ENCODE measurements around the gene NINL.

Gene NINL

GRCh38 chr20:25461786-25462545 lies 123.4 kb downstream of the NINL start:
- DNase-seq (ENCODE audit: low spot score): no peak

DNA sequence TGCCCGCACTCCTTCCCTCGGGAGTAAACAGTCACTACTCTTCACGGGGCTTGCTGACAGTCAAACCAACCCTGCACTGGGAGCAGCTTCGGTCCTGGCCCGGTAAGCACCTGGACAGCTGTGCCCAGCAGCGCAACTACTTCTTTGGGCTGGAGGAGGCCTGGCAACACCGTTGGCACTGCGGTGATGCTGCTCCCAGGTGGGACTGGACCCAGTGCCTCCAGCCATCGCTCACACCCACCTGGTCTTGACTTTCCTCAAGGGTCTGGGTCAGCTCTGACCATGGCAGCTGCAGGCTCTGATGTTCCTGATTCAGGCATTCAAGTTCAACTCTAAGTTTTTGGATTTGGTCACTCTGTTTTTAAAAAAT lies 124.1 kb downstream of the NINL start:
- DNase-seq (ENCODE audit: low spot score): no peak

DNA sequence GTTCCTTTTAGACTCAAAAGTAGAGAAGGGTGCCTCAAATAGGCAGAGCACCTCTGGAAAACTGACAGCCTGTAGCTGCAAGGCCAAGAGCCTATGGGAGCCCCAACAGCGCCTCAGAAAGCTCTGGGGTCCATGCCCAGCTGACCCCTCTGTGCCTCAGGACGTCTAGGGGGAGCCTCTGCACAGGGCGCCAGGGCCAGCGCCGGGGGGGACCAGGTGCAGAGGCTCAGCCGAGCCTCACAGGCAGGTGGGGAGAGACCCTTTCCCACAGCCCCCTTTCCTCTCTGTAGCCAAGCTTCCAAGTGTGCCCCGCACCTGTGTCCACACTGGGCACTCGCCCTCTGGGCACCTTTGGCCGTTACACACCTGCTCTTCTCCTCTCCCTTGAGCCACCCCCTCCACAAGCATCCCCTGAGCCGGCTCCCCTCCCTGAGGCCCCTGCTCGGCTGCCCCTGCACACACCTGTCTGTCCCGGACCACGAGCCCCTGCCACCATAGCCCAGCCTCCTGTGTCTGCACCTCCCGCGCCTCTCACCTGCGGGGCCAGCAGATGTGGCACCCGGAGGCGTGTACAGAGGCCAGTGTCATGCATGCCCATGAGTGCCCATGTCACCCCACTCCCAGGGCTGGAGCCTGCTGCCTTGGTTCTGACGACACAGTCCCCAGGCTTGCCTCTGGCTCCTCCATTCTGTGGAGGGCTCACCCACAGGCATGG lies 124.6 kb downstream of the NINL start:
- no peak for DNase-seq (ENCODE audit: low spot score)

DNA sequence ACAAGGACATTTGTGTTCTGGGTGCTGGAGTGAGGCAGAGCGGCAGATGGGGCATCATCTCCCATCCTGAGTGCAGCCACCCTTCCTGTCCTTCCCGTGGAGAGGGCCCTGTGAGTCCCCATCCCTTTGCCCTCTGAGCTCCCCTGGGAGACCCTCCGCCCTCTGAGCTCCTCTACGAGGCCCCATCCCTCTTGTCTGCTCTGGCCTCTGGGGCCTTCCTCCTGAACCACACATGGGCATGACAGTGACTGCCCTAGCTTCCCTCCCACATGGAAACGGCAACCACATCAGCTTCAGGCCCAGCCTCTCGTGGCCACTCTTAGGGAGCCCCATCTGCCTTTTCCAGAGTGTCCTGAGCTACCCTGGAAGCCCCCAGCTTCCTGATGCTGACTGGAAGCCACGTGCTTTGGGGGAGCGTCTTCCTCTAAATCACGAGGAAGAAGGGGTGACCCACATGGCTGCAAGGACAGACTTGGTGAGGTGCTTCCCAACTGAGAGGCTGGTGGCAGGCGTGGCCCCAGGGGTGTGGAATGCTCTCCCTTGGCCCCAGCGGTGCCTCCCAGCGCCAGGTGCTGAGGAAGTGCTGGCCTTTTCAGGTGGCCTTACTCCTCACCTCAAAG lies 125.3 kb downstream of the NINL start:
- no peak for DNase-seq (ENCODE audit: low spot score)

DNA sequence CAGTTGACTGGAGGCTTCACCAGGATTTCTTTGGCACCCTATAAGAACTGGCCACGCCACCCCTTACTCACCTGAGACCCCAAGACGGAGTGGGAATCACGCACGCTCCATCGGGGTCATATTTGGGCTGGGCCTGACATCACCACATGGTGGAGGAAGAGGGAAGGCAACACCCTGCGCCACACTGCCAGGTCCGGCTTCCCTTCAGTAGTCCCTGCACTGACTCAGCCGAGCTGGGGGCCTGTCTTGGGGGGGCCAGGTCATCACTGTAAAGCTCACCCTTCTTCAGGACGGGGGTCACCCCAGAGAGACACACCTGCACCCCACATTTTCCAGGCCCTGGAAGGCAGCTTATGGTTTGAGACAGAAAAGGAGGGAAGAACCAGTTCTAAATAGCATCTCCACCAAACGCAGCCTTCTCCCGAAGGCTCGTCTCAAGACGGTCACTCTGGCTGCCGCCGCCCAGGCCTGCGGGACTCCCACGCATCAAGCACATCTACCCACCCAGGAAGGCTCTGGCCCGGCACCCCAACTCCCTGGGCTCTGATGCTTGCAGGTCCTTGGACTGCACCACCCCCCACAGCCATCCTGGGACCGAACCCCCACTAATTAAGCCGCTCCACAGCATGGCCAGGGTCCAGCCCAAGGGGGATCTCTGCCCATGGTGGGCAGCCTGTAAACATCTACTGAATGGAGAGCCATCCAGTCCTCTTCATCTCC lies 126.1 kb downstream of the NINL start:
- no peak for DNase-seq (ENCODE audit: low spot score)

DNA sequence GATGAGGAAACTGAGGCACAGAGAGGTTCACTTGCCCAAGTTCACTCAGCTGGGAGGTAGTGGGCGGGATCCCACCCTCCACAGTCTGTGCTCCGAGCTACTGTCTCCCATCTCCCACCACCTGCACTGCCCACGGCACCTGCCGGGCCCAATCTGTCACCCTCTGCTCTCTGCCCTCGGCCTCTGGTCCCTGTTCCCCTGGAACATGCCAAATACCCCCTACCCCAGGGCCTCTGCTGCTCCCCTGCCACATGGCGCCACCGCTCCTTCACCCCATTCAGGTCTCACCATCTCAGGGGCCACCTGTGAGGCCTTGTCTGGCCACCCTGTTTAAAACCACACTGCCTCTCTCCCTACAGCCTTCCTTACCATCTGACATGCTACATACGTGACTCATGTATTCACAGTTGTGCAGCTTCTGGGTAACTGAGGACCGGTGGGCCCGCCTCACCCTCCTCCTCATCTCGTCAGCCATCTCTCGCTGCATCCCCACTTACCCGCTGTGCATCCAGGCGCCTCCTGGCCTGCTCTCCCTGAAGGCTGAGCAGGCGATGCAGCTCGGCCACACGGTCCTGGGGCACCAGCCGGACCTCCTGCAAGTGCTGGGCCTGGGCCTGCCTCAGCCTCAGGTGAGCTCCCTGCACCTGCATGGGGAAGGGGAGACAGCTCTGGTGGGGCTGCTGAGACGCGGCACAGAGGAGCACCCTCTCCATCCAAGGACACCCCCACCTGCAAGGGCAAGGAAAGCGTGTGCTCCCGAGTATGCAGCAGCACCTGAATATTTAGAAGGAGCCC lies 127.2 kb downstream of the NINL start:
- no peak for DNase-seq (ENCODE audit: low spot score)

DNA sequence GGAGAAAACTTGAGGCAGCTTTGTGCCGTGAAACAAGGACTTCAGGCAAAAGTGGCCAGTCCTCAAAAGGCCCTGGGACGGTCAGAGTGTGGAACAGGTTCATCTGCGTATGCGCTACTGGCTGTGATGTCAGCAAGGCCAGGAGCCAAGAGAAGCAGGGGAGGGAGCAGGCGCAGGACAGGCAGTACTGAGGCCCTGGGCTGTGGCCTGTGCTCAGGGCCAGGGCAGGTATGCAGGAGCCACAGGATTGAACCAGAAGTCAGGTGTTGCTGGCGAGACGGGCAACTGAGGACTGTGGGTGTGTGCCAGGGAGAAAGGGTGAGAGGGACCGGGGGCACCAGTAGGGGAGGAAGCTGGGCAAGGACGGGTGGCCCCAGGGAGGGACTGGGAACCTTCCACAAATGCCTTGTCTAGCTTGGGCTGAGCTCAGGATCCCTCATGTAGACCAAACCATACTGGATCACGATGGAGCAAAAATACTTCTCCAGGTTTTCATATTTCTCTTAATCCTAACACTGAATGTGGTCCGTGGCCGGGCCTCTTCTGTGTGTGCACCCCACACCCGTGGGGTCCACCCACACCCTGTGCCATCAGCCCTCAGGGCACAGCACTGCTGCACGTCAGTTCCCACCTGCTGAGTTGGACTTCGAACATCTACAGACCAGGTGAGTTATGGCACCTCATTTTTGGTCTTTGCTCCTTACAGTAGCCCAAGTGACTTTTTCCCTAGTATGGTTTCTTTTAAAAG lies 131.0 kb downstream of the NINL start:
- DNase-seq (ENCODE audit: low spot score): no peak

- DNase-seq (ENCODE audit: low spot score): peak; percentile 89
Measured at GRCh38 chr20:25453035-25453810, 132.1 kb downstream of the NINL start.

DNA sequence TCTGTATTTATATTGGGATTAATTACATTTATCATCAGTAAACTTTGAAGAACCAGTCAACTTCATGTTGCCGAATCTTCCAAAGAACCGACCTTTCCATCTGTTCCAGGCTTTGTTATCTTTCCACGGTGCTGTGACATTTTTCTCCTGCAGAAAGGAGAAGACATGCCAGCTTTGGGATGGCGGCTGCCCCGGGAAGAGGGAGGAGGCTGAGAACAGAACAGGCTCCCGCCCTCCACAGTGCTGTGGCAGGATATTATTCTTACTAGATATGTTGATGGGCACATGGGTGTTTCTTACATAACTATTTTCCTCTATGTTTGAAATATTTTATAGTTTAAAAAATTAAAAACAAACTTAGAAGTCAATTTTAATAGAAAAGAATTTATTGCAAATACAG lies 133.0 kb downstream of the NINL start:
- no peak for DNase-seq (ENCODE audit: low spot score)

DNA sequence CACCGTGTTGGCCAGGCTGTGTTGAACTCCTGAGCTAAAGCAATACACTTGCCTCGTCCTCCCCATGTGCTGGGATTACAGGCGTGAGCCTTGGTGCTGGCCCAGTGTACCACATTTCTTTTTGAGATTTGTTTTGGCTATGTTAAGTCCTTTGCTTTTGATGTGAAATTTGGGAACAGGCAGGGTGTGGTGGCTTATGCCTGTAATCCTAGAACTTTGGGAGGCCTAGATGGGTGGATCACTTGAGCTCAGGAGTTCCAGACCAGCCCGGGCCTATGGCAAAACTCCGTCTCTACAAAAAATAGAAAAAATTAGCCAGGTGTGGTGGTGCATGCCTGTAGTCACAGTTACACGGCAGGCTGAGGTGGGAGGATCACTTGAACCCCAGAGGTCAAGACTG lies 137.7 kb downstream of the NINL start:
- no peak for DNase-seq (ENCODE audit: low spot score)

- DNase-seq (ENCODE audit: low spot score): no peak
Measured at GRCh38 chr20:25444556-25444955, 140.8 kb downstream of the NINL start.

DNA sequence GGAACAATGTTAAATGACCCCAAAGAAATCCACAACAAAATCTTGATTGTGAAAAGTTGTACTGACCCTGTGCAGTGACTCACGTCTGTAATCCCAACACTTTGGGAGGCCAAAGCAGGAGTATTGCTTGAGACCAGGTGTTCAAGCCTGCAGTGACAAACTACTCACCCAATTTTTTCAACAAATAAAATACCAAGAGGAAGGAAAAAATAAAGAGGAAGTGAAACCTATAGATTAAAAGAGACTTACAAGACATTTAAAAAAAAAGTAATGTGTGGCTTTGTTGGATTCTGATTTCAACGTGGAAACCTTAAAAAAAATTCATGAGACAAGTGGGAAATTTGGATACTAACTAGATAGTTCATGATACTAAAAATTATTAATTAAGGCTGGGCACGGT lies 146.0 kb downstream of the NINL start:
- no peak for DNase-seq (ENCODE audit: low spot score)

DNA sequence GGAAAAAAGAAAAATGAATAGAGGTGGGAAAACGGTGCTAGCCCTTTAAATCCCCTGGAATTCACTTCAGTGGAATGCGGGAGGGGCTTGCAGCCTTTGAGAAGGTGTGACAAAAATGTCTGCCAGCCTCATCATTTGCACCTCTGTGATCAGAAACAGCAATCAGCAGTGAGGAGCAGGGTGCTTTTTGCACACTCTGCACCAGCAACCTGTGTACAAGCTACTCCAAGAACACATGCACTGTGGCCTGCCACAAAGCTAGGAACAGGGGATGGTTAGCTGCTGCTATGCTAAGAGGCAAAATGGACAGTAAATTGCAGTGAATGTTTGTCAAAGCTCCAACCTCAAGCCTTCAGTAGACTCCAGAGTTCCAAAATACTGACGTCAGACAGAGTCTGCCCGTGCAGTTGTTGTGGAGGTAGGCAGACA lies 148.2 kb downstream of the NINL start:
- DNase-seq (ENCODE audit: low spot score): peak; percentile 63

DNA sequence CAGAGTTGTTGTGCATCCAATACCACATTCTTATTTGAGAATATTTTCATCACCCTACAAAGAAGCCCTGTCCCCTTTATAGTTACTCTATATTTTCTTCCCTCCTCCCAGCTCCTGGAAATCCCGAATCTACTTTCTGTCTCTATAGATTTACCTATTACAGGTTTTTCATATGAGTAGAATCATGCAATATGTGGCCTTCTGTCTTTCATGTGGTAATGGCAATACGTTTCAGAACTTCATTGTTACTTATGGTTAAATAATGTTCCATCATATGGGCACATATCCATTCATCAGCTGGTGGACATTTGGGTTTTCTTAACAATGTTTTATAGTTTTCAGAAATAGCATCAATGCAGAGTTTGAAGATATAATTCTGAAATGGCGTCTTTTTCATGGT lies 160.8 kb downstream of the NINL start:
- DNase-seq (ENCODE audit: low spot score): no peak

GRCh38 chr20:25422032-25422431 lies 163.3 kb downstream of the NINL start:
- no peak for DNase-seq (ENCODE audit: low spot score)

DNA sequence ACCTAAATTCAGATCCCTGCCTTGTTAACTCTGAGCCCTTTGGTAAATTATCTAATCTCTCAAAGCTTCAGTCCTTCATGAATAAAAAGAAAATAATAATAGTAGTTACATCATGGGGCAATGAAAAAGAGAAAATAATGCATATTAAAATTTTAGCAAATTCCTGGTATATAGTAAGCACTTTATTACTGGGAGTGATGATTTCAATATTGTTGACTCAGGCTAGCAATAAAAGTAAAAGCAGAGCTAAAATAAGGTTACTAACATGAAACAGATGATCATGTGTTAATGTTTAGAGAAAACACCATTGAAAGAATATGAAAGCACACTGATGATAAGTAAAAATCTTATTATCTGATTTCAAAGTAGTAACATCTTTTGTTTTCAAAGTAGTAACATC lies 164.2 kb downstream of the NINL start:
- no peak for DNase-seq (ENCODE audit: low spot score)

DNA sequence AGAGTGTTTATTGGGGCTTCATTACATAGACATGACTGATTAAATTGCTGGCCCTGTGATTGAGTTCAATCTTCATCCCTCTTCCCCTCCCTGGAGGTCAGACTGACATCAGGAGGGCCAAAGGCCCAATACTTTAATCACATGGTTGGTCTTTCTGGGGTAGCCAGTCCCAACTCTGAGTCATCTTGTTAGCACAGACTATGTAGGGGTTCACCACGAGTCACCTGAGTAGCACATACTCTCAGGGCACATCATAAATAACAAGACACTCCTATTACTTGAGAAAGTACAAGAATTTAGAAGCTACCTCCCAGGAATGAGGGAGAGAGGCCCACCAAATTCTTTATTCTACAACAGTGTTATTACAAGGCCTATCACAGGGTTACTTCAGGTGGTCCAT lies 166.6 kb downstream of the NINL start:
- DNase-seq (ENCODE audit: low spot score): peak; percentile 69

GRCh38 chr20:25408890-25409289 lies 176.4 kb downstream of the NINL start:
- DNase-seq (ENCODE audit: low spot score): peak; percentile 50

DNA sequence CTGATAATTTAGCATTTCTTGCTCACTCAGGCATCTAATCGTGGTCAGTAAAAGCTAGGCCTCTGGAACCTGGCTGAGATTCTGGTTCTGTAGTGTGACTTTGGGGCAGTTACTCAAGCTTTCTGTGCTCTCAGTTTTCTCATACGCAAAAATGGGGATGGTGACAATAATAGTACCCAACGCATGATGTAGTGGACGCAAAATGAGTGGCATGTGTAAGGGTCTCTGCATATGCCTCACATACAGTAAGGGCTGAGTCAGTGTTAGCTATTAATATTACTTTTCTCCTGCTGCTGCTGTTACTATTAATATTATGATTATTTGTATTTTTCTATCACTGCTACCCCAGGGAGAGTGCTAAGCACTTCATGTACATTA lies 177.2 kb downstream of the NINL start:
- DNase-seq (ENCODE audit: low spot score): no peak
